OCI-LY1 (cell line): Measurements from ENCODE around the gene SEMA3D.

ENCODE experiments used
- H2AFZ ChIP-seq: fragments of 200-600 bp; sonication (generic), shearing (Covaris generic); 2 replicates; pipeline ENCODE4 v1.6.0; 2014; ENCODE audit warnings: antibody characterized with exemption, mild to moderate bottlenecking, low read length
- H3F3A ChIP-seq: fragments of 200-600 bp; sonication (generic), shearing (Covaris generic); 2 replicates; pipeline ENCODE4 v1.6.0; 2014; ENCODE audit warnings: mild to moderate bottlenecking, antibody characterized with exemption, low read length, moderate library complexity; ENCODE audit not compliant: insufficient read depth
- H3K27ac ChIP-seq: fragments of 200-600 bp; sonication (generic); 2 replicates; pipeline ENCODE4 v1.5.1; 2014; ENCODE audit warnings: low read length, mixed run types, mild to moderate bottlenecking, low read depth; ENCODE audit not compliant: poor library complexity, severe bottlenecking
- H3K27me3 ChIP-seq: fragments of 200-600 bp; sonication (generic); 2 replicates; pipeline ENCODE4 v1.6.0; 2014; ENCODE audit warnings: antibody characterized with exemption, mild to moderate bottlenecking, low read length, moderate library complexity; ENCODE audit not compliant: insufficient read depth
- H3K36me3 ChIP-seq: fragments of 200-600 bp; sonication (generic); 2 replicates; pipeline ENCODE4 v1.6.1; 2014; ENCODE audit warnings: mild to moderate bottlenecking, antibody characterized with exemption, low read length, moderate library complexity, mixed read lengths; ENCODE audit not compliant: insufficient read depth
- H3K4me1 ChIP-seq: fragments of 200-600 bp; sonication (generic); 2 replicates; pipeline ENCODE4 v1.5.1; 2014; ENCODE audit warnings: mild to moderate bottlenecking, low read length, moderate library complexity; ENCODE audit not compliant: insufficient read depth, severe bottlenecking
- H3K4me2 ChIP-seq: fragments of 200-600 bp; sonication (generic), shearing (Covaris generic); 2 replicates; pipeline ENCODE4 v1.6.1; 2014; ENCODE audit warnings: low read length
- H3K4me3 ChIP-seq: fragments of 200-600 bp; sonication (generic); 2 replicates; pipeline ENCODE4 v1.5.1; 2014; ENCODE audit warnings: low read length, low read depth, mild to moderate bottlenecking, mixed read lengths; ENCODE audit not compliant: poor library complexity, severe bottlenecking
- H3K79me2 ChIP-seq: fragments of 200-600 bp; shearing (Covaris generic); 2 replicates; pipeline ENCODE4 v1.6.1; 2016; ENCODE audit warnings: mixed run types, low read length, mixed read lengths; ENCODE audit not compliant: insufficient read depth
- H3K9ac ChIP-seq: fragments of 200-600 bp; sonication (generic), shearing (Covaris generic); 2 replicates; pipeline ENCODE4 v1.6.1; 2014; ENCODE audit warnings: mild to moderate bottlenecking, low read length, mixed read lengths
- H3K9me2 ChIP-seq: fragments of 200-600 bp; sonication (generic), shearing (Covaris generic); 2 replicates; pipeline ENCODE4 v1.6.1; 2014; ENCODE audit warnings: low read depth, mild to moderate bottlenecking, low read length, mixed read lengths
- H3K9me3 ChIP-seq: fragments of 200-600 bp; shearing (Covaris generic); 2 replicates; pipeline ENCODE4 v1.6.1; 2014; ENCODE audit warnings: low read length, mixed read lengths
- H4K20me1 ChIP-seq: fragments of 200-600 bp; sonication (generic), shearing (Covaris generic); 2 replicates; pipeline ENCODE4 v1.6.0; 2016; ENCODE audit warnings: mild to moderate bottlenecking, low read length; ENCODE audit not compliant: insufficient read depth
- CTCF ChIP-seq: fragments of 200-600 bp; sonication (generic), shearing (Covaris generic); IDR thresholded peaks from 2 replicates; pipeline ENCODE4 v1.5.1; 2017; ENCODE audit warnings: mild to moderate bottlenecking, antibody characterized with exemption, low read length, moderate library complexity, mixed read lengths
- EZH2 ChIP-seq: fragments of 200-600 bp; sonication (generic), shearing (Covaris generic); IDR thresholded peaks from 2 replicates; pipeline ENCODE4 v1.8.0; 2017; ENCODE audit warnings: borderline replicate concordance, mixed run types, mild to moderate bottlenecking, antibody characterized with exemption, low read length, moderate library complexity, mixed read lengths

Gene SEMA3D

DNA sequence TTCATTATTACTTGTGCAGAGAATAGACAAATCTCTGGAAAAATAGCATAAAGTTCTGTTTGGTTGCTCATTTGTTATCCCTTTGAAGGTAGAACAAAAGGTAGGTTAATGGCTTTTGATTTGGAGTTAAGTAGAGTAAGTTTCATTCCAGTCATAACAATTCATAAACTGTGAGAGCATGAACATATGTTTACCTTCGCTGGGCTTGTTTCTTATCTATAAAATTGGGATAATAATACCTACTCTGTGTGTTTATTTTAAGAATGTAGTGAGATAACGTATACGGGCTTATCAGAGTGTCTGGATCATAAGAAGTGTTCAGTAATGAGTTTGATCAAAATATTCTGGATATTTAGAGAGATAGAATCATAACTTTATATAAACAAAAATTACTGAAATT, 155.4 kb downstream of the SEMA3D start:
- Histone ChIP-seq H3K9ac (no peak overlapping the region), H3K4me1 (no peaks in the 10 kb centered on the region), H3K9me3 (no peaks in the 10 kb centered on the region), H3K27ac (no peak overlapping the region), H3F3A (no peaks in the 10 kb centered on the region), H3K4me3 (no peak overlapping the region), H4K20me1 (no peaks in the 10 kb centered on the region), H3K4me2 (no peak overlapping the region), H2AFZ (no peak overlapping the region), H3K36me3 (no peaks in the 10 kb centered on the region), H3K79me2 (no peaks in the 10 kb centered on the region), H3K27me3 (no peaks in the 10 kb centered on the region), H3K9me2 (no peaks in the 10 kb centered on the region)
- TF ChIP-seq EZH2, result no peak
- no peak for TF ChIP-seq CTCF

DNA sequence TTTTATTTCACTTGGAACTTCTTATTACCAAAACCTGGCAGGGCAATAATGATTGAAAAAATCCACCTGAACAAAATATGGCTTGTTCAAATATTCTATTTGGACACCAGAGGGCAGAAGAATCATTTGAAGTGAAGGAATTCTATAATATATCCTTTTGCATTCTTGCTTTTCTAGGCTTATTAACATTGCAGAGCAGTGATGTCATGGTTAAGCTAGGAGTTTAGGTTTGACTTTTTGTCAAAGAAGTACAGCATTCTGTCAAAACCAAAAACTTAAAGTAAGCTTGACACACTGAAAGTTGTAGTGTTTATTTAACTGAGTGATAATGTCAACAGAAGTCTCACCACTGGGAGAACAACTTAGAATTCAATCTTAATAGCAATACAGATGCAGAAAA, 156.0 kb downstream of the SEMA3D start:
- Histone ChIP-seq H3K9me2 (no peaks in the 10 kb centered on the region), H3K4me3 (no peak overlapping the region), H3K27me3 (no peaks in the 10 kb centered on the region), H3F3A (no peaks in the 10 kb centered on the region), H4K20me1 (no peaks in the 10 kb centered on the region), H3K4me2 (no peak overlapping the region), H3K27ac (no peak overlapping the region), H3K36me3 (no peaks in the 10 kb centered on the region), H3K79me2 (no peaks in the 10 kb centered on the region), H3K9me3 (no peaks in the 10 kb centered on the region), H3K4me1 (no peaks in the 10 kb centered on the region), H3K9ac (no peak overlapping the region), H2AFZ (no peak overlapping the region)
- peak; percentile 66 for TF ChIP-seq CTCF
- TF ChIP-seq EZH2, result no peak

GRCh38 chr7:85025312-85025756, 161.5 kb downstream of the SEMA3D start:
- Histone ChIP-seq H3K4me1 (no peaks in the 10 kb centered on the region), H3K4me3 (no peak overlapping the region), H3K9me3 (no peaks in the 10 kb centered on the region), H2AFZ (no peak overlapping the region), H3K36me3 (no peaks in the 10 kb centered on the region), H3K9me2 (no peaks in the 10 kb centered on the region), H3K79me2 (no peaks in the 10 kb centered on the region), H3F3A (no peaks in the 10 kb centered on the region), H3K27me3 (no peaks in the 10 kb centered on the region), H3K4me2 (no peak overlapping the region), H3K9ac (no peak overlapping the region), H3K27ac (no peak overlapping the region), H4K20me1 (no peaks in the 10 kb centered on the region)
- TF ChIP-seq CTCF, result no peak
- TF ChIP-seq EZH2, result no peak
